OCI-LY1 (cell line): ENCODE data around the gene PUS10.

Experiments used
- CTCF ChIP-seq: fragments of 200-600 bp; sonication (generic), shearing (Covaris generic); IDR thresholded peaks from 2 replicates; pipeline ENCODE4 v1.5.1; 2017; ENCODE audit warnings: mild to moderate bottlenecking, antibody characterized with exemption, low read length, moderate library complexity, mixed read lengths
- EZH2 ChIP-seq: fragments of 200-600 bp; sonication (generic), shearing (Covaris generic); IDR thresholded peaks from 2 replicates; pipeline ENCODE4 v1.8.0; 2017; ENCODE audit warnings: borderline replicate concordance, mixed run types, mild to moderate bottlenecking, antibody characterized with exemption, low read length, moderate library complexity, mixed read lengths

GRCh38 chr2:60957224-60957623 is 60.8 kb downstream of the PUS10 start:
- TF ChIP-seq CTCF (no peak), EZH2 (no peak)
